ENCODE measurements around the gene KRT2. TPM values are rescaled to one million over a fixed set of nuclear protein-coding genes. Genes with fewer than 3 reads are reported as not detected.

The KRT2 gene
- total and polyA plus RNA-seq, 2 of the 4 experiments (the other 2 are of a cell fraction), result not detected

DNA sequence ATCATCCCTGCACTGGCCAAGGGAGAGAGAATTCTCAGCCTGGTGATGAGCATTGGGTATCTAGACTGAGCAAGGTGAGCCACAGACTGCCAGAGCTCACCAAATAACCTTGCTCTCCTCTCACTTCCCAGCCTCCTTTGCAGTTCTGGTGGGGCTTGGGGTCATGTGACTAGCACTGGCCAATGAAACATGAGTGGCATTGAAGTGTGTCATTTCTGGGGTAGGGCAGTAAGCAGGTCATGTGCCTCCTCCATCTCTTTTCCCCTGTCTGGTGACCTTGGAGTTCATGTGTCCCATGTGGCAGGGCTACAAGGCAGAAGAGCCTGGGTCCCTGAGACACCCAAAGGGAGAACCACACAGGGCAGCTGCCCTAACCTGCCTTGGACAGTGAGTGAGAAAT lies 47.2 kb downstream of the KRT2 start:
- H3K9me1 ChIP-seq (ENCODE audit: insufficient read depth, low read length), result no peaks in the 10 kb centered on the region
- no peak overlapping the region for H2BK20ac ChIP-seq (ENCODE audit: low read depth, low read length)
- intact Hi-C loops (cut with micrococcal nuclease), result no loop called here
- no peak for ATAC-seq (ENCODE audit: low read depth)
- in situ Hi-C loops (cut with MboI; ENCODE audit: low sequenced_read_pairs), result no loop called here
- CTCF ChIA-PET, result no interaction called here
- POLR2A ChIA-PET (ENCODE audit: unreplicated experiment), result no interaction called here
- H3K9me3 ChIP-seq (ENCODE audit: control insufficient read depth, insufficient read depth, low read length), result no peaks in the 10 kb centered on the region
- H3K9ac ChIP-seq (ENCODE audit: low read depth, low read length), result no peak overlapping the region
- no peaks in the 10 kb centered on the region for H3K36me3 ChIP-seq (ENCODE audit: control insufficient read depth, insufficient read depth, low read length)
- no TSS peak for BruUV-seq (replicated peaks)
- H2AK9ac ChIP-seq (replicated peaks; ENCODE audit: low read depth, low read length, poor library complexity), result no peak overlapping the region
- no peak overlapping the region for H4K8ac ChIP-seq (ENCODE audit: low read depth in 2 of 2, low read length in 2 of 2)
- no peak overlapping the region for H3K56ac ChIP-seq (ENCODE audit: extremely low read depth, insufficient read depth, low read length)
- dilution Hi-C loops (cut with HindIII; ENCODE audit: low sequenced_read_pairs, unreplicated experiment), result no loop called here
- no peaks in the 10 kb centered on the region for H4K20me1 ChIP-seq (ENCODE audit: insufficient read depth, low read length)
- H3K79me1 ChIP-seq (ENCODE audit: low read depth in 1 of 2, low read length in 2 of 2), result no peaks in the 10 kb centered on the region
- H2BK5ac ChIP-seq (ENCODE audit: low read depth, low read length, poor library complexity, severe bottlenecking), result no peak overlapping the region
- no peak overlapping the region for H2BK120ac ChIP-seq (ENCODE audit: low read depth, low read length)
- peaks cover 44% of the 10 kb centered on the region for H3K27me3 ChIP-seq (ENCODE audit: control insufficient read depth, insufficient read depth, low read length)
- no peak overlapping the region for H3K14ac ChIP-seq (replicated peaks; ENCODE audit: low read depth, low read length)
- H2AFZ ChIP-seq (replicated peaks; ENCODE audit: low read length, poor library complexity), result no peak overlapping the region
- no peak for DNase-seq
- H3K4me1 ChIP-seq (ENCODE audit: control insufficient read depth, insufficient read depth, low read length), result no peaks in the 10 kb centered on the region
- no peak overlapping the region for H3K4me3 ChIP-seq (ENCODE audit: insufficient read depth, low read depth, low read length)
- H3K18ac ChIP-seq (ENCODE audit: low read depth, low read length), result no peak overlapping the region
- H4K91ac ChIP-seq (ENCODE audit: insufficient read depth, low read depth, low read length), result no peak overlapping the region
- no peak overlapping the region for H4K5ac ChIP-seq (ENCODE audit: low read depth, low read length)
- no peak overlapping the region for H3K23ac ChIP-seq (ENCODE audit: low read depth, low read length)
- no peak overlapping the region for H2BK15ac ChIP-seq (ENCODE audit: low read depth, low read length)
- H3K4ac ChIP-seq (ENCODE audit: low read depth, low read length), result no peak overlapping the region
- H3K27ac ChIP-seq (ENCODE audit: insufficient read depth, low read length), result no peak overlapping the region
- no peak overlapping the region for H2AK5ac ChIP-seq (ENCODE audit: low read depth, low read length)
- TF ChIP-seq MAZ (IDR thresholded peaks at IDR 0.05; ENCODE audit: borderline replicate concordance, low read depth, low read length) (no peak), SMC3 (IDR thresholded peaks at IDR 0.05; ENCODE audit: low read depth, low read length) (no peak), BHLHE40 (IDR thresholded peaks at IDR 0.05; ENCODE audit: low read depth, low read length) (no peak), CHD1 (IDR thresholded peaks at IDR 0.05; ENCODE audit: low read depth, low read length) (no peak), POLR2A (IDR thresholded peaks at IDR 0.05; ENCODE audit: low read depth, low read length) (no peak), RCOR1 (IDR thresholded peaks at IDR 0.05; ENCODE audit: insufficient replicate concordance, low read length) (no peak), CEBPB (IDR thresholded peaks at IDR 0.05; ENCODE audit: low read depth, low read length) (no peak), RFX5 (IDR thresholded peaks at IDR 0.05; ENCODE audit: low read depth, low read length) (no peak), MAFK (IDR thresholded peaks at IDR 0.05; ENCODE audit: low read depth, low read length) (no peak), MXI1 (IDR thresholded peaks at IDR 0.05; ENCODE audit: borderline replicate concordance, low read depth, low read length) (no peak), RAD21 (IDR thresholded peaks at IDR 0.05; ENCODE audit: low read length) (no peak), FOS (IDR thresholded peaks at IDR 0.05; ENCODE audit: low read depth, low read length) (no peak)
- TF ChIP-seq, protein P1, sequence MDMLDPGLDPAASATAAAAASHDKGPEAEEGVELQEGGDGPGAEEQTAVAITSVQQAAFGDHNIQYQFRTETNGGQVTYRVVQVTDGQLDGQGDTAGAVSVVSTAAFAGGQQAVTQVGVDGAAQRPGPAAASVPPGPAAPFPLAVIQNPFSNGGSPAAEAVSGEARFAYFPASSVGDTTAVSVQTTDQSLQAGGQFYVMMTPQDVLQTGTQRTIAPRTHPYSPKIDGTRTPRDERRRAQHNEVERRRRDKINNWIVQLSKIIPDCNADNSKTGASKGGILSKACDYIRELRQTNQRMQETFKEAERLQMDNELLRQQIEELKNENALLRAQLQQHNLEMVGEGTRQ (IDR thresholded peaks at IDR 0.05; ENCODE audit: low read depth, low read length), result no peak
- TF ChIP-seq, protein P2, sequence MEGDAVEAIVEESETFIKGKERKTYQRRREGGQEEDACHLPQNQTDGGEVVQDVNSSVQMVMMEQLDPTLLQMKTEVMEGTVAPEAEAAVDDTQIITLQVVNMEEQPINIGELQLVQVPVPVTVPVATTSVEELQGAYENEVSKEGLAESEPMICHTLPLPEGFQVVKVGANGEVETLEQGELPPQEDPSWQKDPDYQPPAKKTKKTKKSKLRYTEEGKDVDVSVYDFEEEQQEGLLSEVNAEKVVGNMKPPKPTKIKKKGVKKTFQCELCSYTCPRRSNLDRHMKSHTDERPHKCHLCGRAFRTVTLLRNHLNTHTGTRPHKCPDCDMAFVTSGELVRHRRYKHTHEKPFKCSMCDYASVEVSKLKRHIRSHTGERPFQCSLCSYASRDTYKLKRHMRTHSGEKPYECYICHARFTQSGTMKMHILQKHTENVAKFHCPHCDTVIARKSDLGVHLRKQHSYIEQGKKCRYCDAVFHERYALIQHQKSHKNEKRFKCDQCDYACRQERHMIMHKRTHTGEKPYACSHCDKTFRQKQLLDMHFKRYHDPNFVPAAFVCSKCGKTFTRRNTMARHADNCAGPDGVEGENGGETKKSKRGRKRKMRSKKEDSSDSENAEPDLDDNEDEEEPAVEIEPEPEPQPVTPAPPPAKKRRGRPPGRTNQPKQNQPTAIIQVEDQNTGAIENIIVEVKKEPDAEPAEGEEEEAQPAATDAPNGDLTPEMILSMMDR (conservative IDR thresholded peaks at IDR 0.05; ENCODE audit: low read depth, low read length), result no peak
- H3K4me2 ChIP-seq (ENCODE audit: low read depth, low read length), result no peak overlapping the region

All from IMR-90 (cell line).